Osteoblast (primary cell): ENCODE data around the gene EXOC4. TPM values are rescaled to one million over a fixed set of nuclear protein-coding genes. Genes with fewer than 3 reads are reported as not detected.

Source experiments
- DNase-seq: peaks from one replicate; pipeline ENCODE4 v3.0.0; 2011; ENCODE audit warnings: low spot score, mixed read lengths; ENCODE audit not compliant: insufficient read length; ENCODE audit errors: missing footprints
- H2AFZ ChIP-seq: 2 replicates; pipeline ENCODE4 v1.6.0; 2011; ENCODE audit warnings: mild to moderate bottlenecking, low read length
- H3K27ac ChIP-seq: 2 replicates; pipeline ENCODE4 v1.5.1; 2011; ENCODE audit warnings: mild to moderate bottlenecking, low read depth, low read length, moderate library complexity
- H3K27me3 ChIP-seq: 2 replicates; pipeline ENCODE4 v1.6.0; 2012; ENCODE audit warnings: mild to moderate bottlenecking, control low read depth, inconsistent platforms, low read length, moderate library complexity; ENCODE audit not compliant: insufficient read depth
- H3K36me3 ChIP-seq: 2 replicates; pipeline ENCODE4 v1.5.1; 2011; ENCODE audit warnings: mild to moderate bottlenecking, low read length, control low read depth, moderate library complexity; ENCODE audit not compliant: insufficient read depth
- H3K4me1 ChIP-seq: 2 replicates; pipeline ENCODE4 v1.5.1; 2011; ENCODE audit warnings: mild to moderate bottlenecking, low read length, control low read depth, moderate library complexity; ENCODE audit not compliant: insufficient read depth
- H3K4me2 ChIP-seq: 2 replicates; pipeline ENCODE4 v1.6.0; 2011; ENCODE audit warnings: mild to moderate bottlenecking, low read length; ENCODE audit not compliant: insufficient read depth
- H3K4me3 ChIP-seq: fragments of 200-600 bp; sonication (generic); 3 replicates; pipeline ENCODE4 v1.5.1; 2012; ENCODE audit warnings: mild to moderate bottlenecking, low read length, inconsistent platforms; ENCODE audit not compliant: insufficient read depth
- H3K79me2 ChIP-seq: 2 replicates; pipeline ENCODE4 v1.6.0; 2012; ENCODE audit warnings: mild to moderate bottlenecking, low read length, control low read depth, inconsistent platforms; ENCODE audit not compliant: insufficient read depth
- H3K9me3 ChIP-seq: 2 replicates; pipeline ENCODE4 v1.5.1; 2011; ENCODE audit warnings: low read depth, low read length, control low read depth
- H4K20me1 ChIP-seq: 2 replicates; pipeline ENCODE4 v1.6.0; 2012; ENCODE audit warnings: mild to moderate bottlenecking, low read length, control low read depth; ENCODE audit not compliant: insufficient read depth
- total RNA-seq: library from RNA; depleted of rRNA; stranded (reverse); fragments of >200 nt; gene quantifications from 2 replicates; pipeline ENCODE4 v1.2.3, GENCODE V29; 2012
- TF ChIP-seq, protein P1 (sequence below): IDR thresholded peaks from 2 replicates; pipeline ENCODE4 v1.5.1; 2011; ENCODE audit warnings: mild to moderate bottlenecking, low read depth, low read length, moderate library complexity; ENCODE audit errors: extremely low read depth

Gene EXOC4
- total RNA-seq, 1 donor = 134 TPM

- H3K36me3 ChIP-seq = no peaks in the 10 kb centered on the region
- TF ChIP-seq, protein P1, sequence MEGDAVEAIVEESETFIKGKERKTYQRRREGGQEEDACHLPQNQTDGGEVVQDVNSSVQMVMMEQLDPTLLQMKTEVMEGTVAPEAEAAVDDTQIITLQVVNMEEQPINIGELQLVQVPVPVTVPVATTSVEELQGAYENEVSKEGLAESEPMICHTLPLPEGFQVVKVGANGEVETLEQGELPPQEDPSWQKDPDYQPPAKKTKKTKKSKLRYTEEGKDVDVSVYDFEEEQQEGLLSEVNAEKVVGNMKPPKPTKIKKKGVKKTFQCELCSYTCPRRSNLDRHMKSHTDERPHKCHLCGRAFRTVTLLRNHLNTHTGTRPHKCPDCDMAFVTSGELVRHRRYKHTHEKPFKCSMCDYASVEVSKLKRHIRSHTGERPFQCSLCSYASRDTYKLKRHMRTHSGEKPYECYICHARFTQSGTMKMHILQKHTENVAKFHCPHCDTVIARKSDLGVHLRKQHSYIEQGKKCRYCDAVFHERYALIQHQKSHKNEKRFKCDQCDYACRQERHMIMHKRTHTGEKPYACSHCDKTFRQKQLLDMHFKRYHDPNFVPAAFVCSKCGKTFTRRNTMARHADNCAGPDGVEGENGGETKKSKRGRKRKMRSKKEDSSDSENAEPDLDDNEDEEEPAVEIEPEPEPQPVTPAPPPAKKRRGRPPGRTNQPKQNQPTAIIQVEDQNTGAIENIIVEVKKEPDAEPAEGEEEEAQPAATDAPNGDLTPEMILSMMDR = no peak
- peaks cover 3% of the 10 kb centered on the region for H4K20me1 ChIP-seq
- no peak overlapping the region for H2AFZ ChIP-seq
- H3K4me1 ChIP-seq = peaks cover 22% of the 10 kb centered on the region
- no peaks in the 10 kb centered on the region for H3K79me2 ChIP-seq
- no peak overlapping the region for H3K4me3 ChIP-seq
- H3K9me3 ChIP-seq = no peaks in the 10 kb centered on the region
- no peak for DNase-seq
- H3K4me2 ChIP-seq = no peak overlapping the region
- H3K27me3 ChIP-seq = no peaks in the 10 kb centered on the region
- no peak overlapping the region for H3K27ac ChIP-seq
Measured at GRCh38 chr7:133851411-133851810, 598.5 kb downstream of the EXOC4 start.

- Histone ChIP-seq H2AFZ (no peak overlapping the region), H3K4me3 (no peak overlapping the region), H3K4me2 (peak overlapping the region; percentile 77), H3K79me2 (no peaks in the 10 kb centered on the region), H3K4me1 (peaks cover 22% of the 10 kb centered on the region), H3K36me3 (no peaks in the 10 kb centered on the region), H4K20me1 (peaks cover 3% of the 10 kb centered on the region), H3K27ac (peak overlapping the region; percentile 69), H3K27me3 (no peaks in the 10 kb centered on the region), H3K9me3 (no peaks in the 10 kb centered on the region)
- TF ChIP-seq, protein P1 = peak; percentile 63
- DNase-seq = peak; percentile 77
Measured at GRCh38 chr7:133853706-133854276, 600.9 kb downstream of the EXOC4 start.

- peak; percentile 76 for DNase-seq
- Histone ChIP-seq H3K4me3 (no peak overlapping the region), H3K4me1 (peaks cover 22% of the 10 kb centered on the region), H4K20me1 (peaks cover 9% of the 10 kb centered on the region), H3K9me3 (no peaks in the 10 kb centered on the region), H3K27me3 (no peaks in the 10 kb centered on the region), H3K27ac (no peak overlapping the region), H2AFZ (no peak overlapping the region), H3K4me2 (no peak overlapping the region), H3K36me3 (no peaks in the 10 kb centered on the region), H3K79me2 (no peaks in the 10 kb centered on the region)
- TF ChIP-seq, protein P1 = peak; percentile 40
Measured at GRCh38 chr7:133854739-133855138, 601.9 kb downstream of the EXOC4 start.

- Histone ChIP-seq H4K20me1 (peaks cover 9% of the 10 kb centered on the region), H3K27me3 (no peaks in the 10 kb centered on the region), H3K4me2 (no peak overlapping the region), H3K4me3 (no peak overlapping the region), H2AFZ (no peak overlapping the region), H3K36me3 (no peaks in the 10 kb centered on the region), H3K9me3 (no peaks in the 10 kb centered on the region), H3K79me2 (no peaks in the 10 kb centered on the region), H3K27ac (no peak overlapping the region), H3K4me1 (peaks cover 21% of the 10 kb centered on the region)
- TF ChIP-seq, protein P1 = no peak
- DNase-seq = no peak
Measured at GRCh38 chr7:133857376-133858119, 604.7 kb downstream of the EXOC4 start.
